Measurements from ENCODE around the gene CCDC150. TPM values are rescaled to one million over a fixed set of nuclear protein-coding genes. Genes with fewer than 3 reads are reported as not detected.
"Not testable (repeated sequence)": the region's sequence is repeated elsewhere in the genome, so short reads cannot be mapped to it uniquely, and the experiment has no call there.

Gene CCDC150
- total RNA-seq, 1 donor from 2014 or later: 69.4 TPM

GRCh38 chr2:196681510-196681909, 42.0 kb downstream of the CCDC150 start:
- Mint-ChIP-seq H3K27ac (no peak overlapping the region), H3K4me3 (no peak overlapping the region), H3K36me3 (peaks cover 29% of the 10 kb centered on the region), H3K9me3 (peaks cover 16% of the 10 kb centered on the region), H3K4me1 (no peaks in the 10 kb centered on the region), H3K27me3 (ENCODE audit: insufficient read depth, low read depth) (no peaks in the 10 kb centered on the region)
- TF ChIP-seq EZH2phosphoT487 (IDR thresholded peaks at IDR 0.05) (no peak), EZH2 (IDR thresholded peaks at IDR 0.05) (no peak)
- TF ChIP-seq, protein P1, sequence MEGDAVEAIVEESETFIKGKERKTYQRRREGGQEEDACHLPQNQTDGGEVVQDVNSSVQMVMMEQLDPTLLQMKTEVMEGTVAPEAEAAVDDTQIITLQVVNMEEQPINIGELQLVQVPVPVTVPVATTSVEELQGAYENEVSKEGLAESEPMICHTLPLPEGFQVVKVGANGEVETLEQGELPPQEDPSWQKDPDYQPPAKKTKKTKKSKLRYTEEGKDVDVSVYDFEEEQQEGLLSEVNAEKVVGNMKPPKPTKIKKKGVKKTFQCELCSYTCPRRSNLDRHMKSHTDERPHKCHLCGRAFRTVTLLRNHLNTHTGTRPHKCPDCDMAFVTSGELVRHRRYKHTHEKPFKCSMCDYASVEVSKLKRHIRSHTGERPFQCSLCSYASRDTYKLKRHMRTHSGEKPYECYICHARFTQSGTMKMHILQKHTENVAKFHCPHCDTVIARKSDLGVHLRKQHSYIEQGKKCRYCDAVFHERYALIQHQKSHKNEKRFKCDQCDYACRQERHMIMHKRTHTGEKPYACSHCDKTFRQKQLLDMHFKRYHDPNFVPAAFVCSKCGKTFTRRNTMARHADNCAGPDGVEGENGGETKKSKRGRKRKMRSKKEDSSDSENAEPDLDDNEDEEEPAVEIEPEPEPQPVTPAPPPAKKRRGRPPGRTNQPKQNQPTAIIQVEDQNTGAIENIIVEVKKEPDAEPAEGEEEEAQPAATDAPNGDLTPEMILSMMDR (IDR thresholded peaks at IDR 0.05): no peak
- Histone ChIP-seq H3K27me3 (no peaks in the 10 kb centered on the region), H2AFZ (replicated peaks) (no peak overlapping the region), H3K36me3 (peaks cover 26% of the 10 kb centered on the region), H3K4me2 (no peak overlapping the region), H3K9ac (no peak overlapping the region), H3K9me3 (ENCODE audit: low read depth) (peaks cover 11% of the 10 kb centered on the region), H3K79me2 (ENCODE audit: low read depth) (no peaks in the 10 kb centered on the region), H3F3A (ENCODE audit: low read depth) (no peaks in the 10 kb centered on the region), H3K4me1 (no peaks in the 10 kb centered on the region), H4K20me1 (ENCODE audit: low read depth) (no peaks in the 10 kb centered on the region), H3K4me3 (no peak overlapping the region), H3K27ac (no peak overlapping the region)
- DNase-seq (ENCODE audit: low spot score): no peak

DNA sequence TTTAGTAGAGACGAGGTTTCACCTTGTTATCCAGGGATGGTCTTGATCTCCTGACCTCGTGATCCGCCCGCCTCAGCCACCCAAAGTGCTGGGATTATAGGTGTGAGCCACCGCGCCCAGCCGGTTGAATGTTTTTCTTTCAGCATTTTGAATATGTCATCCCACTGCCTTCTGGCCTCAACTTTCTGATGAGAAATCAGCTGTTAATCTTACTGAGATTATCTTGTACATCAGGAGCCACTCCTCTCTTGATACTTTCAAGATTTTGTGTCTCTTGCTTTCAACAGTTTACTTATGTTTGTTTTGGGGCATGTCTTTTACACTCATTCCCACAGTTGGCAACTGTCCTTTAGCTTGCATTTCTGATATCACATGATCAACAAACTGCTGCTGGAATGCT, 46.3 kb downstream of the CCDC150 start:
- H3K27me3 ChIP-seq: no peaks in the 10 kb centered on the region
- H3K4me1 ChIP-seq: no peaks in the 10 kb centered on the region
- no peak overlapping the region for H3K27ac ChIP-seq
- no peak overlapping the region for H3K4me3 ChIP-seq
- peaks cover 32% of the 10 kb centered on the region for H3K36me3 ChIP-seq
- DNase-seq (ENCODE audit: low spot score): no peak
- no peak overlapping the region for H3K4me3 Mint-ChIP-seq
- H3K9me3 ChIP-seq (ENCODE audit: low read depth): peaks cover 11% of the 10 kb centered on the region
- no peak overlapping the region for H3K9ac ChIP-seq
- no peak overlapping the region for H3K27ac Mint-ChIP-seq
- H3K27me3 Mint-ChIP-seq (ENCODE audit: insufficient read depth, low read depth): no peaks in the 10 kb centered on the region
- H2AFZ ChIP-seq (replicated peaks): no peak overlapping the region
- TF ChIP-seq EZH2 (IDR thresholded peaks at IDR 0.05) (no peak), EZH2phosphoT487 (IDR thresholded peaks at IDR 0.05) (no peak)
- TF ChIP-seq, protein P1 (IDR thresholded peaks at IDR 0.05): no peak
- H4K20me1 ChIP-seq (ENCODE audit: low read depth): no peaks in the 10 kb centered on the region
- H3K9me3 Mint-ChIP-seq: peaks cover 27% of the 10 kb centered on the region
- H3K4me2 ChIP-seq: no peak overlapping the region
- H3K4me1 Mint-ChIP-seq: no peaks in the 10 kb centered on the region
- peaks cover 36% of the 10 kb centered on the region for H3K36me3 Mint-ChIP-seq
- no peaks in the 10 kb centered on the region for H3F3A ChIP-seq (ENCODE audit: low read depth)
- H3K79me2 ChIP-seq (ENCODE audit: low read depth): no peaks in the 10 kb centered on the region

- peaks cover 40% of the 10 kb centered on the region for H3K36me3 Mint-ChIP-seq
- not testable (repeated sequence) for H3K4me3 ChIP-seq
- peaks cover 11% of the 10 kb centered on the region for H3K9me3 ChIP-seq (ENCODE audit: low read depth)
Observed at GRCh38 chr2:196686737-196687136, 47.2 kb downstream of the CCDC150 start.

GRCh38 chr2:196696423-196697079, 57.0 kb downstream of the CCDC150 start:
- Histone ChIP-seq H3K4me2 (no peak overlapping the region), H3K36me3 (no peaks in the 10 kb centered on the region), H3K4me1 (no peaks in the 10 kb centered on the region), H2AFZ (replicated peaks) (no peak overlapping the region), H4K20me1 (ENCODE audit: low read depth) (no peaks in the 10 kb centered on the region), H3F3A (ENCODE audit: low read depth) (no peaks in the 10 kb centered on the region), H3K79me2 (ENCODE audit: low read depth) (no peaks in the 10 kb centered on the region), H3K9me3 (ENCODE audit: low read depth) (no peaks in the 10 kb centered on the region), H3K27me3 (no peaks in the 10 kb centered on the region), H3K4me3 (no peak overlapping the region), H3K9ac (no peak overlapping the region), H3K27ac (no peak overlapping the region)
- Mint-ChIP-seq H3K36me3 (peaks cover 11% of the 10 kb centered on the region), H3K4me1 (no peaks in the 10 kb centered on the region), H3K27ac (no peak overlapping the region), H3K27me3 (ENCODE audit: insufficient read depth, low read depth) (peaks cover 2% of the 10 kb centered on the region), H3K4me3 (no peak overlapping the region), H3K9me3 (no peaks in the 10 kb centered on the region)
- DNase-seq (ENCODE audit: low spot score): no peak
- TF ChIP-seq EZH2phosphoT487 (IDR thresholded peaks at IDR 0.05) (no peak), EZH2 (IDR thresholded peaks at IDR 0.05) (no peak)
- TF ChIP-seq, protein P1 (IDR thresholded peaks at IDR 0.05): no peak

More at GRCh38 chr2:196686737-196687136, 47.2 kb downstream of the CCDC150 start:
- not testable (repeated sequence) for H3K4me2 ChIP-seq; H3K9ac ChIP-seq; DNase-seq (ENCODE audit: low spot score); H3K4me3 Mint-ChIP-seq; H3K27me3 ChIP-seq; H3K4me1 Mint-ChIP-seq; H2AFZ ChIP-seq (replicated peaks); H3K27ac ChIP-seq; H3K27me3 Mint-ChIP-seq (ENCODE audit: insufficient read depth, low read depth); H4K20me1 ChIP-seq (ENCODE audit: low read depth); H3K27ac Mint-ChIP-seq; H3K4me1 ChIP-seq; H3F3A ChIP-seq (ENCODE audit: low read depth); H3K79me2 ChIP-seq (ENCODE audit: low read depth)
- peaks cover 25% of the 10 kb centered on the region for H3K36me3 ChIP-seq
- H3K9me3 Mint-ChIP-seq: peaks cover 27% of the 10 kb centered on the region

All from neural progenitor cell (in vitro differentiated cells).